B cell (primary cell): ENCODE data around the gene HOXD3. TPM values are rescaled to one million over a fixed set of nuclear protein-coding genes. Genes with fewer than 3 reads are reported as not detected.

Source experiments
- ATAC-seq: fragments of 200-7000 bp; cut with Tn5 transposase; one replicate; pipeline ENCODE4 v1.10.0; 2021; ENCODE audit warnings: low read depth, mild to moderate bottlenecking, moderate number of reproducible peaks, moderate library complexity
- CTCF ChIA-PET: fragments of 350-600 bp; sonication (Branson Sonifier 250); formaldehyde crosslinking; loops from one replicate; lab custom pipeline; 2021; ENCODE audit warnings: antibody characterized with exemption, inconsistent platforms; lab: Charles Lee
- POLR2A ChIA-PET: fragments of 350-600 bp; sonication (Branson Sonifier 250); formaldehyde crosslinking; loops from one replicate; lab custom pipeline; 2021; ENCODE audit warnings: antibody characterized with exemption; lab: Charles Lee
- DNase-seq: peaks from one replicate; pipeline ENCODE4 v3.0.0; 2013
- H2AFZ ChIP-seq: 2 replicates; pipeline ENCODE4 v1.6.1; 2012; ENCODE audit warnings: mild to moderate bottlenecking, low read depth, low read length; ENCODE audit not compliant: insufficient read depth, poor library complexity, severe bottlenecking
- H3K27ac ChIP-seq, 2 donors: 1 replicate in 1 of 2; 2 replicates in 1 of 2; pipeline ENCODE4 v1.5.1; 2012 to 2013; ENCODE audit warnings: low read length in 2 of 2, mild to moderate bottlenecking in 2 of 2, moderate library complexity in 1 of 2
- H3K27me3 ChIP-seq, 4 experiments: fragments of 200-600 bp in 1 of 4; sonication (generic) in 1 of 4; replicated peaks in 1 of 4; 1 replicate in 2 of 4; 2 replicates in 2 of 4; pipeline versions ENCODE4 v1.6.1 to v1.7.0; 2013 to 2016; ENCODE audit warnings: low read length in 3 of 4, mild to moderate bottlenecking in 2 of 4, mixed read lengths in 1 of 4, moderate library complexity in 1 of 4; ENCODE audit not compliant: insufficient read depth in 4 of 4, control insufficient read depth in 3 of 4; ENCODE audit errors: control extremely low read depth in 1 of 4
- H3K36me3 ChIP-seq, 2 experiments: replicated peaks in 1 of 2; 1 replicate in 1 of 2; 2 replicates in 1 of 2; pipeline versions ENCODE4 v1.6.1 to v1.7.1; 2013; ENCODE audit warnings: low read length in 1 of 2; ENCODE audit not compliant: insufficient read depth in 2 of 2, control insufficient read depth in 1 of 2; ENCODE audit errors: control extremely low read depth in 1 of 2, extremely low read depth in 1 of 2
- H3K4me1 ChIP-seq, 2 donors: fragments of 200-600 bp in 1 of 2; sonication (generic) in 1 of 2; 1 replicate in 1 of 2; 2 replicates in 1 of 2; pipeline versions ENCODE4 v1.5.1 to v1.6.1; 2013 to 2017; ENCODE audit warnings: low read length in 2 of 2; ENCODE audit not compliant: control insufficient read depth in 2 of 2, insufficient read depth in 2 of 2
- H3K4me2 ChIP-seq: replicated peaks from 2 replicates; pipeline ENCODE3; 2012; ENCODE audit warnings: mild to moderate bottlenecking, low read depth, low read length; ENCODE audit not compliant: poor library complexity, severe bottlenecking
- H3K4me3 ChIP-seq, 5 experiments: fragments of 200-600 bp in 1 of 5; sonication (generic) in 1 of 5; 1 replicate in 3 of 5; 2 replicates in 2 of 5; pipeline versions ENCODE4 v1.5.1 to v1.7.0; 2011 to 2016; ENCODE audit warnings: low read length in 4 of 5, mild to moderate bottlenecking in 4 of 5, low read depth in 2 of 5, control low read depth in 1 of 5, moderate library complexity in 1 of 5; ENCODE audit not compliant: insufficient read depth in 1 of 5; ENCODE audit errors: control extremely low read depth in 1 of 5, extremely low read depth in 1 of 5
- H3K79me2 ChIP-seq: fragments of 200-600 bp; sonication (generic); one replicate; pipeline ENCODE4 v1.6.0; 2016; ENCODE audit warnings: low read length; ENCODE audit not compliant: control insufficient read depth, insufficient read depth
- H3K9ac ChIP-seq: fragments of 200-600 bp; sonication (generic); 2 replicates; pipeline ENCODE4 v1.6.1; 2017; ENCODE audit warnings: mild to moderate bottlenecking, low read length, moderate library complexity
- H3K9me3 ChIP-seq, 3 donors: one replicate each; pipeline versions ENCODE4 v1.6.1 to v1.7.1; 2013; ENCODE audit warnings: low read length in 2 of 3; ENCODE audit not compliant: control insufficient read depth in 2 of 3, insufficient read depth in 1 of 3; ENCODE audit errors: control extremely low read depth in 1 of 3
- H4K20me1 ChIP-seq: 2 replicates; pipeline ENCODE4 v1.6.0; 2012; ENCODE audit warnings: mild to moderate bottlenecking, low read length; ENCODE audit not compliant: insufficient read depth, control insufficient read depth, poor library complexity, severe bottlenecking
- H3K27ac Mint-ChIP-seq: one replicate; pipeline ENCODE4 v1.8.0; 2021; ENCODE audit warnings: mixed read lengths
- H3K27me3 Mint-ChIP-seq: one replicate; pipeline ENCODE4 v1.8.0; 2021; ENCODE audit warnings: mixed read lengths
- H3K4me1 Mint-ChIP-seq: one replicate; pipeline ENCODE4 v1.8.0; 2021; ENCODE audit warnings: mixed read lengths
- H3K4me3 Mint-ChIP-seq: one replicate; pipeline ENCODE4 v1.8.0; 2021; ENCODE audit warnings: mixed read lengths
- H3K9me3 Mint-ChIP-seq: one replicate; pipeline ENCODE4 v1.8.0; 2022; ENCODE audit warnings: mixed read lengths; ENCODE audit not compliant: insufficient read depth
- CTCF ChIP-seq: fragments of 200-600 bp; IDR thresholded peaks from one replicate; pipeline ENCODE4 v1.8.0; 2022; ENCODE audit warnings: antibody characterized with exemption, mild to moderate bottlenecking
- EZH2 ChIP-seq: IDR thresholded peaks from 2 replicates; pipeline ENCODE4 v1.6.1; 2012; ENCODE audit warnings: borderline replicate concordance, low read depth, mild to moderate bottlenecking, moderate library complexity, low read length; ENCODE audit not compliant: insufficient read depth, poor library complexity, severe bottlenecking
- WGBS: methylation state at CpG from one replicate; pipeline ENCODE4 v1.1.5; 2013; ENCODE audit warnings: missing lambda C conversion rate; ENCODE audit not compliant: insufficient coverage; 5-methylcytosine and 5-hydroxymethylcytosine counted together
- intact Hi-C: fragments of 100-400 bp; cut with micrococcal nuclease; formaldehyde crosslinking; loops from one replicate; pipeline ENCODE4 v1.10.0; 2022
- polyA plus RNA-seq: library from polyadenylated mRNA; depleted of rRNA; stranded (reverse); fragments of >200 nt; gene quantifications from 2 replicates; pipeline ENCODE4 v1.2.3, GENCODE V29; 2012
- total RNA-seq, 2 donors: library from RNA; stranded (reverse); fragments of 120-200 nt in 1 of 2; gene quantifications; 1 replicate in 1 of 2; 2 replicates in 1 of 2; pipeline versions ENCODE4 v1.2.3 to v1.2.4, GENCODE V29; 2013 to 2022

HOXD3 gene
- total and polyA plus RNA-seq, 2 donors (not counting 1 experiment from before 2014, with no cell fraction given), result not detected

- no peak for ATAC-seq
- Histone ChIP-seq H2AFZ (no peak overlapping the region), H3K4me3 (no peak overlapping the region), H3K27me3 (peaks cover 0 to 83% (median 47%) of the 10 kb centered on the region in 4 experiments), H4K20me1 (no peaks in the 10 kb centered on the region), H3K36me3 (no peaks in the 10 kb centered on the region), H3K9me3 (peaks cover 0 to 36% (median 0%) of the 10 kb centered on the region in 3 donors), H3K27ac (no peak overlapping the region), H3K9ac (no peak overlapping the region), H3K79me2 (no peaks in the 10 kb centered on the region), H3K4me1 (peaks cover 8 to 14% of the 10 kb centered on the region in 2 donors), H3K4me2 (no peak overlapping the region)
- intact Hi-C loops, result no loop called here
- DNase-seq, result no peak
- Mint-ChIP-seq H3K27me3 (peaks cover 69% of the 10 kb centered on the region), H3K27ac (no peak overlapping the region), H3K4me3 (no peak overlapping the region), H3K4me1 (peaks cover 3% of the 10 kb centered on the region), H3K9me3 (peaks cover 2% of the 10 kb centered on the region)
- WGBS, result 39% methylated on average over 9 of the region's 11 CpGs
- POLR2A ChIA-PET, result no interaction called here
- TF ChIP-seq CTCF, result no peak
- no peak for TF ChIP-seq EZH2
- CTCF ChIA-PET, result interaction anchor here (1.3 to 2.0 kb wide), 2 partner anchors 34 to 400 kb away, joined by 3 to 5 read pairs; no protein-coding TSS in a partner anchor
Observed at GRCh38 chr2:176154576-176155252, 2.4 kb upstream of the HOXD3 start.

- Histone ChIP-seq H3K79me2 (no peaks in the 10 kb centered on the region), H4K20me1 (no peaks in the 10 kb centered on the region), H3K27ac (no peak overlapping the region), H3K4me1 (peaks cover 8 to 14% of the 10 kb centered on the region in 2 donors), H3K27me3 (peaks cover 0 to 83% (median 47%) of the 10 kb centered on the region in 4 experiments), H3K4me3 (no peak overlapping the region), H3K9me3 (peaks cover 0 to 40% (median 0%) of the 10 kb centered on the region in 3 donors), H3K4me2 (no peak overlapping the region), H3K36me3 (no peaks in the 10 kb centered on the region), H2AFZ (no peak overlapping the region), H3K9ac (no peak overlapping the region)
- Mint-ChIP-seq H3K27ac (no peak overlapping the region), H3K9me3 (peaks cover 2% of the 10 kb centered on the region), H3K27me3 (peaks cover 64% of the 10 kb centered on the region), H3K4me1 (peaks cover 3% of the 10 kb centered on the region), H3K4me3 (no peak overlapping the region)
- intact Hi-C loops, result no loop called here
- WGBS, result 10% methylated on average over 3 of the region's 6 CpGs
- no peak for ATAC-seq
- ChIA-PET POLR2A (no interaction called here), CTCF (interaction anchor here (1.3 to 2.0 kb wide), 3 partner anchors 35 to 399 kb away, joined by 3 to 5 read pairs (median 3); no protein-coding TSS in a partner anchor)
- no peak for TF ChIP-seq EZH2
- no peak for TF ChIP-seq CTCF
- DNase-seq, result no peak
Observed at GRCh38 chr2:176155356-176156044, 1.6 kb upstream of the HOXD3 start.
